ENCODE results near the gene WWTR1.

The WWTR1 gene

GRCh38 chr3:149603126-149604074, 54.4 kb downstream of the WWTR1 start:
- H3K4me3 Mint-ChIP-seq = no peak overlapping the region
- ATAC-seq (no peak), DNase-seq (no peak)
- H3K36me3 Mint-ChIP-seq (ENCODE audit: low read depth) = no peaks in the 10 kb centered on the region
- H3K9me3 Mint-ChIP-seq = no peaks in the 10 kb centered on the region
- H3K27me3 Mint-ChIP-seq = peaks cover 3% of the 10 kb centered on the region
- no peaks in the 10 kb centered on the region for H3K4me1 Mint-ChIP-seq
- H3K27ac Mint-ChIP-seq = no peak overlapping the region

- Mint-ChIP-seq H3K27me3 (peaks cover 3% of the 10 kb centered on the region), H3K36me3 (ENCODE audit: low read depth) (no peaks in the 10 kb centered on the region), H3K9me3 (no peaks in the 10 kb centered on the region), H3K4me3 (no peak overlapping the region), H3K27ac (no peak overlapping the region), H3K4me1 (no peaks in the 10 kb centered on the region)
- DNase-seq = no peak
- ATAC-seq = no peak
These were observed 57.2 kb downstream of the WWTR1 start for GRCh38 chr3:149600634-149601033.

DNA sequence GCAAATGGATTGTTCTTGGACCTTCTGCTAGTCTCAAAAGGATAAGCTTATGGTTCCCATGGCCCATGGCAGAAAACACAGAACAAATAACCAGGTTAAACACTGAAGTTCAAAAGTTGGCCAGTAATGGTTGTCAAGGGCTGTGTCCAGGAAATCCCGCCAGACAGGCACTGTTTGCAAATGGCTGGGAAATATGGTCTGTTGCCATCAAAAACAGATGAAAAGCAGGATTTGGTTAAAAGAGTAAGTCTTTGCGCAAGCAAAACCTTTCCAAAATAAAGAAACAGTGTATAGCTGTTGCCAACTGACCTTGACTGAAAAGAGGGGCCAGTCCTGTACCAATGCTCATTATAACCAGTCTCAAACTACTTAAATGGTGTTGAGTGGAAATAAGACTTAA, 58.6 kb downstream of the WWTR1 start:
- ATAC-seq (no peak), DNase-seq (no peak)
- Mint-ChIP-seq H3K4me3 (no peak overlapping the region), H3K9me3 (no peaks in the 10 kb centered on the region), H3K36me3 (ENCODE audit: low read depth) (no peaks in the 10 kb centered on the region), H3K4me1 (no peaks in the 10 kb centered on the region), H3K27me3 (peaks cover 3% of the 10 kb centered on the region), H3K27ac (no peak overlapping the region)

DNA sequence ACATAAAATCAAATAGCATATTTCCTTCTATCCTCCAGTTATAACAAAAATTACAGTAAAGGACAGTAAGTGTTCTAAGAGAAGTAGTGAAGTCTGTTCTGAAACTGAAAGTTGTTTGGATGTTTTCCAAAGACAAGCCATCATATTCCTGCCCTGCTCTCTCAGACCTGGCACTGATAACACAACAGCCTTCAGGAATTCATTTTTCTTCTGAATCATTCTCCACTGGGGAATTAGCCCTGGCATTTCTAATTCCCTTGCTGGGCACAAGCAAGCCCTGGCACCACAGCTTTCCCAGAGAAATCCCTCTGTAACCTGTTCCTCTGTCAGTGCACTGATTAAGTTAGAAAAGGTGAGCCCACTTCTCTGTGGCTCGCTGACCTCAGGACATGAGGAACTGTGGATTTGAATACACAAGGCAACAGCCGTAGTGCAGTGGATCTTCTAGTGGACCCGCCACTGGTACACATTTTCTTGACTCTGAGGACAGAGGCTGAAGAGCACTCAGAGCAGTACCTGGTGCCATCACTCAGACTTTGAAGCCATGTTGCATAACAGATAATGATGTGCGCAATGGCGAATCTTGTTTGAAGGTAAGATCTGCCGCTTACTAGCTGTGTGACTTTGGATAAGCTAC, 61.6 kb downstream of the WWTR1 start:
- Mint-ChIP-seq H3K36me3 (ENCODE audit: low read depth) (no peaks in the 10 kb centered on the region), H3K27ac (no peak overlapping the region), H3K4me3 (no peak overlapping the region), H3K9me3 (no peaks in the 10 kb centered on the region), H3K4me1 (no peaks in the 10 kb centered on the region), H3K27me3 (no peaks in the 10 kb centered on the region)
- ATAC-seq (no peak), DNase-seq (no peak)

GRCh38 chr3:149593418-149594160, 64.2 kb downstream of the WWTR1 start:
- ATAC-seq (no peak), DNase-seq (no peak)
- Mint-ChIP-seq H3K27ac (no peak overlapping the region), H3K27me3 (no peaks in the 10 kb centered on the region), H3K36me3 (ENCODE audit: low read depth) (no peaks in the 10 kb centered on the region), H3K4me1 (no peaks in the 10 kb centered on the region), H3K9me3 (no peaks in the 10 kb centered on the region), H3K4me3 (no peak overlapping the region)

DNA sequence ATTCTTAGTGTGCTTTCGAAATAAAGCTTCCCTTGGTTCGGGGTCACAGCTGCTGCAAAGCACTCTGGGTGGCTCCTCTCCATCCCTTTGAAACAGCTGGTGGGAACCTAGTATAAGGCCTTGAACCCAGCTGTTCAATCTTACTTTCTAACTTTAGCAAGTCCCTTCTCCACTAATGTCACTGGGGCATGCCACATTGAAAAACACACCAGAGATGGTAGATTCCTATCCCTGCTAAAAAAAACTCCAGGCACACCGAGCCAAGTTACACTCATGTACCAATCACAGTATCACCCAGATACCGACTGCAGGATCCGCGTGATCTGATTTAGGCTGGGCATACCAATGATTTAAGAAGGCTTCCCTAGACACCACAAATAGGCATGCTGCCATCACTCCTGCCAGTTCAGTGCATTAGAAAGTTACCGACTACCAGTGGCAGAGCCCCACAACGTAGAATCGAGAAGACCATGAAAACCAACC, 65.0 kb downstream of the WWTR1 start:
- ATAC-seq = no peak
- H3K9me3 Mint-ChIP-seq = no peaks in the 10 kb centered on the region

GRCh38 chr3:149590691-149591441, 67.0 kb downstream of the WWTR1 start:
- H3K4me1 Mint-ChIP-seq = no peaks in the 10 kb centered on the region
- ATAC-seq (no peak), DNase-seq (no peak)
- H3K36me3 Mint-ChIP-seq (ENCODE audit: low read depth) = no peaks in the 10 kb centered on the region
- H3K9me3 Mint-ChIP-seq = no peaks in the 10 kb centered on the region
- H3K4me3 Mint-ChIP-seq = no peak overlapping the region
- no peak overlapping the region for H3K27ac Mint-ChIP-seq
- no peaks in the 10 kb centered on the region for H3K27me3 Mint-ChIP-seq

More for the DNA sequence above, 65.0 kb downstream of the WWTR1 start:
- H3K4me3 Mint-ChIP-seq = no peak overlapping the region
- no peaks in the 10 kb centered on the region for H3K4me1 Mint-ChIP-seq
- no peaks in the 10 kb centered on the region for H3K27me3 Mint-ChIP-seq
- no peak overlapping the region for H3K27ac Mint-ChIP-seq
- H3K36me3 Mint-ChIP-seq (ENCODE audit: low read depth) = no peaks in the 10 kb centered on the region
- no peak for DNase-seq

GRCh38 chr3:149589332-149589731, 68.5 kb downstream of the WWTR1 start:
- DNase-seq = no peak
- H3K27ac Mint-ChIP-seq = no peak overlapping the region

DNA sequence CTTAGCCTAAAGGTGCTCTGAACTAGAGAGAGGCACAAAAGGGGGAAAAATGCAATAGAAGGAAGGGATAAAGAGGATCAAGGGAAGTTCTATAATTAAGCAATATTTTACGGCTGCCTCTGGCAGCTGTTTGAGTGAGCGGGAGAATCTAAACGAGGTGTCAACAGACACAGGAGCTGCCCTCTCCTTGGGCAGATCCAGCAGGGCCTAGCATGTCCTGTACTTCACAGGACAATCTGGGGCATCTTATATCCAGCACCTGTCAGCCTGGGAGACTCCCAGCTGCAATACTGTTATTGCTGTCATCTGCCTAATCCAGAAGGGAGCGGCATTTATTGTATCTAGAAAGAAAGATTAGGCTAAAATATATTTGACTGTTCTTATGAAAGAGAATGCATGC, 68.9 kb downstream of the WWTR1 start:
- peaks cover 3% of the 10 kb centered on the region for H3K27me3 Mint-ChIP-seq
- H3K36me3 Mint-ChIP-seq (ENCODE audit: low read depth) = no peaks in the 10 kb centered on the region
- H3K9me3 Mint-ChIP-seq = no peaks in the 10 kb centered on the region
- H3K4me3 Mint-ChIP-seq = no peak overlapping the region
- no peak overlapping the region for H3K27ac Mint-ChIP-seq
- ATAC-seq (no peak), DNase-seq (no peak)
- no peaks in the 10 kb centered on the region for H3K4me1 Mint-ChIP-seq

More at GRCh38 chr3:149589332-149589731, 68.5 kb downstream of the WWTR1 start:
- Mint-ChIP-seq H3K4me3 (no peak overlapping the region), H3K27me3 (peaks cover 2% of the 10 kb centered on the region), H3K9me3 (no peaks in the 10 kb centered on the region), H3K36me3 (ENCODE audit: low read depth) (no peaks in the 10 kb centered on the region), H3K4me1 (no peaks in the 10 kb centered on the region)
- ATAC-seq = no peak

DNA sequence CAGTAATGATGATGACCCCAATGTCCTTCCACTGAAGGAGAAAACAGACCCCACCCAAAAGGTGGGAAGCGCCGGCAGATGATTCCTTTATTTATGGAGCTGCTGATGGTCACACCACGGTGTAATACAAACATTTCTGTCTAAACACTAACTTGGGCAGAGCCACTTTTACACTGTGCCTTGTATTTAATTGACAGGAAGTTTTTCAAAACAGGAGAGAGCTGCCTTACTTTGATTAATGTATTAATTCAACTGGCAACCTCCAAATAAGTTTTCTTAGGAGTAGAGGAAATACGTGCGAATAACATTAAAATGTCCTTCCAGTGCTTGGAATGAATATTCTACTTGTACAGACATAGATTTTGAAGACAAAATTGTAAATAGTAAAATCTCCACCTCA, 70.4 kb downstream of the WWTR1 start:
- peaks cover 8% of the 10 kb centered on the region for H3K27me3 Mint-ChIP-seq

DNA sequence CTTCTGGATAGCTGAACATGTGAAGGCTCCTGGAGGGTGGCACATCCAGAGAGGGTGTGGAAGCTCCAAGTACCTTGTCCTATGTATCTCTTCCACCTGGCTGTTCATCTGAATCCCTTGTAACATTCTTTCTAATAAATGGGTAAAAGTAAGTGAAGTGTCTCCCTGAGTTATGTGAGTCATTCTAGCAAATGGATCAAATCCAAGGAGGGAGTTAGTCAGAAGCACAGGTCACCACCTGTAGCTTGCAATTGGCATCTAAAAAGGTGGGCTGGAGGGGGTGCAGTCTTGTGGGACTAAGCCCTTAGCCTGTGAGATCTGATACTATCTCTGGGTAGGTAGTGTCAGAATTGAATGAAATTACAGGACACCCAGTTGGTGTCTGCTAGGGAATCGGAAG, 71.0 kb downstream of the WWTR1 start:
- Mint-ChIP-seq H3K27ac (no peak overlapping the region), H3K9me3 (no peaks in the 10 kb centered on the region), H3K4me3 (no peak overlapping the region), H3K36me3 (ENCODE audit: low read depth) (no peaks in the 10 kb centered on the region), H3K27me3 (peaks cover 8% of the 10 kb centered on the region), H3K4me1 (no peaks in the 10 kb centered on the region)
- DNase-seq (no peak), ATAC-seq (no peak)

More for the DNA sequence above, 70.4 kb downstream of the WWTR1 start:
- ATAC-seq (no peak), DNase-seq (no peak)
- Mint-ChIP-seq H3K9me3 (no peaks in the 10 kb centered on the region), H3K27ac (no peak overlapping the region), H3K4me3 (no peak overlapping the region), H3K36me3 (ENCODE audit: low read depth) (no peaks in the 10 kb centered on the region), H3K4me1 (no peaks in the 10 kb centered on the region)

GRCh38 chr3:149585401-149585726, 72.5 kb downstream of the WWTR1 start:
- no peaks in the 10 kb centered on the region for H3K36me3 Mint-ChIP-seq (ENCODE audit: low read depth)
- H3K27ac Mint-ChIP-seq = no peak overlapping the region
- no peaks in the 10 kb centered on the region for H3K9me3 Mint-ChIP-seq
- DNase-seq (no peak), ATAC-seq (no peak)
- H3K4me1 Mint-ChIP-seq = peaks cover 8% of the 10 kb centered on the region
- peaks cover 10% of the 10 kb centered on the region for H3K27me3 Mint-ChIP-seq
- no peak overlapping the region for H3K4me3 Mint-ChIP-seq

- H3K27me3 Mint-ChIP-seq = peaks cover 10% of the 10 kb centered on the region
- no peak overlapping the region for H3K4me3 Mint-ChIP-seq
- no peak overlapping the region for H3K27ac Mint-ChIP-seq
- H3K9me3 Mint-ChIP-seq = no peaks in the 10 kb centered on the region
- H3K4me1 Mint-ChIP-seq = peaks cover 16% of the 10 kb centered on the region
- no peaks in the 10 kb centered on the region for H3K36me3 Mint-ChIP-seq (ENCODE audit: low read depth)
- ATAC-seq = no peak
- DNase-seq = no peak
These were observed 73.7 kb downstream of the WWTR1 start for GRCh38 chr3:149583921-149584635.

- H3K36me3 Mint-ChIP-seq (ENCODE audit: low read depth) = no peaks in the 10 kb centered on the region
- H3K4me1 Mint-ChIP-seq = peaks cover 16% of the 10 kb centered on the region
- H3K27me3 Mint-ChIP-seq = peaks cover 10% of the 10 kb centered on the region
- no peak overlapping the region for H3K27ac Mint-ChIP-seq
- no peaks in the 10 kb centered on the region for H3K9me3 Mint-ChIP-seq
- DNase-seq (no peak), ATAC-seq (no peak)
- H3K4me3 Mint-ChIP-seq = no peak overlapping the region
These were observed 75.4 kb downstream of the WWTR1 start for GRCh38 chr3:149582395-149582794.

All from activated naive CD8-positive, alpha-beta T cell treated with anti-CD3 and anti-CD28 coated beads, Interleukin-2, amount 50 U/mL, for 24 hours (primary cell).